Measurements from ENCODE around the gene ASTN2.

ASTN2 gene

DNA sequence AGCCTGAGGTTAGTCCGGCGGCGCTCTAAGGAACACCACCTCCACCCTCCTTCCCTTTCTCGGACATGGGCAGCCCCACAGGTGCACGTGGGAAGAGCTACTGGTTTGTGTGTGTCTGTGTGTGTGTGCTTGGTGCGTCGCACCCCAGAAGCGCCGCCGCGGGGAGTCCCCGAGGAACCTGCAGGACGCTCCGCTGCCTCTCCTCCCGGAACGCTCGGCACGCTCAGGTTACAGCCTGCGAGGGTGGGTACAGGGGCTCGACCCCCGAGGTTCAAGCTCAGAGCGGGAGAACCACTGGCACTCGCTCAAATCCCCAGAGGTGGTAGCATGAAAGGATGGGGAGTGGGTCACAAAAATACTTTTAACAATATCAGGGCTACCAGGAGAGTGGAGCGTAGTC lies 2.0 kb downstream of the ASTN2 start:
- peak overlapping the region; percentile 97 for H3K4me2 ChIP-seq (ENCODE audit: insufficient read depth, low read length, poor library complexity, severe bottlenecking)
- no peak overlapping the region for H2BK120ac ChIP-seq (ENCODE audit: low read depth, low read length)
- no peak overlapping the region for H2AK5ac ChIP-seq (ENCODE audit: low read depth, low read length)
- WGBS, 2 donors (ENCODE audit: extremely low coverage in 2 of 2, insufficient read length in 2 of 2, insufficient replicate concordance in 1 of 2) = no CpG with 5 or more reads among the region's 24 CpGs
- H2BK12ac ChIP-seq (ENCODE audit: low read length) = no peak overlapping the region
- no peak overlapping the region for H3K27ac ChIP-seq (replicated peaks; ENCODE audit: low read length)
- H2BK5ac ChIP-seq (ENCODE audit: low read length) = no peak overlapping the region
- peaks cover 10 to 61% (median 28%) of the 10 kb centered on the region in 3 experiments for H3K27me3 ChIP-seq (ENCODE audit: control insufficient read depth in 3 of 3, insufficient read depth in 3 of 3, low read depth in 1 of 3, low read length in 3 of 3)
- H4K8ac ChIP-seq (ENCODE audit: low read depth, low read length) = no peak overlapping the region
- peak overlapping the region; percentile 53 for H2AFZ ChIP-seq (ENCODE audit: low read length)
- no peak overlapping the region for H3K9ac ChIP-seq (ENCODE audit: low read depth, low read length, poor library complexity)
- no peak overlapping the region for H3K23ac ChIP-seq (ENCODE audit: low read depth, low read length, poor library complexity)
- H3K4me1 ChIP-seq (ENCODE audit: control insufficient read depth in 2 of 2, insufficient read depth in 1 of 2, low read depth in 1 of 2, low read length in 2 of 2) = peaks cover 0 to 11% of the 10 kb centered on the region in 2 donors
- no peak overlapping the region for H3K4ac ChIP-seq (ENCODE audit: low read length)
- no peak overlapping the region for H3K14ac ChIP-seq (ENCODE audit: low read length)
- no peak for DNase-seq (ENCODE audit: low spot score)
- no peaks in the 10 kb centered on the region for H3K36me3 ChIP-seq (replicated peaks in 1 of 2; ENCODE audit: control insufficient read depth in 2 of 2, insufficient read depth in 2 of 2, low read length in 2 of 2)
- peak overlapping the region; percentile 32 for H3K18ac ChIP-seq (ENCODE audit: low read length)
- no peaks in the 10 kb centered on the region for H3K79me1 ChIP-seq (ENCODE audit: low read depth, low read length)
- peak overlapping the region in 1 of 2 donors; percentile 89 for H3K4me3 ChIP-seq (ENCODE audit: low read length in 2 of 2)
- H3K9me3 ChIP-seq (replicated peaks in 1 of 2; ENCODE audit: control insufficient read depth in 2 of 2, insufficient read depth in 1 of 2, low read depth in 1 of 2, low read length in 2 of 2) = no peaks in the 10 kb centered on the region
- no peak overlapping the region for H2BK15ac ChIP-seq (ENCODE audit: low read length)
- H4K91ac ChIP-seq (ENCODE audit: low read depth, low read length, poor library complexity) = no peak overlapping the region

DNA sequence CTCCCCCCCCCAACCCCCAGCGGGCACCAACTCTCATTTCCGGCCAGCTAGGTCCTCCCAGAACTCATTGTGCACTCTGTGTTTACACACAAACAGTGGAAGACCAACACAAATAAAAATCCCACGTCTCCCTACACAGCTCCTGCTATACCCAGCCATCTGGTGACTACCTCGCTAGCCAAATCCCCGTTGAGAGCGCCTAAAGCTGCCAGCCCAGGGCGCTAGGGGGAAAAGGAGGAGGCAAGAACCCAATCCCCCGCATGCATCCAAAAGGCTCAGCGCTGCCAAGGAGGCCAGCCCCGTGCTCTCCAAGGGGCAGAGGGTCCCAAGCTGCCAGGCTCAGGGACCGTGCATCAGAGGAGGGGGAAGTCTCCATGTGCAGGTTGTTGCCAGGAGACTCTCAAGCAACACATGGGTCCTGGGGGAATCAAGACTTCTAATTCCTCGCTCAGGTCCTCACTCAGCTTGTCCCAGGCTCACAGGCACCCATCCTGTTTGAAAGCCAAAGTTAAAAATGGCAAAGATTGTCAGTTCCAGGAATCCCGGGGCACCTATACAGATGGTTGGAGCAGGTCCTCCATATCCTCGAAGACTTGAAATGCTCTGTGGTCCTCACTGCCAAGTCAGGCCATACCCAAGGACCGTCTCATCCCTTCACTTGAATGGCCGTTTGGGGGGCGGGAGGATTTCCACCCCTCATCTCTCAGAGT lies 2.7 kb downstream of the ASTN2 start:
- no peak overlapping the region for H2BK120ac ChIP-seq (ENCODE audit: low read depth, low read length)
- no peak overlapping the region for H3K14ac ChIP-seq (ENCODE audit: low read length)
- no peaks in the 10 kb centered on the region for H3K79me1 ChIP-seq (ENCODE audit: low read depth, low read length)
- H2AFZ ChIP-seq (ENCODE audit: low read length) = no peak overlapping the region
- no peak overlapping the region for H3K18ac ChIP-seq (ENCODE audit: low read length)
- peaks cover 0 to 12% of the 10 kb centered on the region in 2 donors for H3K4me1 ChIP-seq (ENCODE audit: control insufficient read depth in 2 of 2, insufficient read depth in 1 of 2, low read depth in 1 of 2, low read length in 2 of 2)
- WGBS, 2 donors (ENCODE audit: extremely low coverage in 2 of 2, insufficient read length in 2 of 2, insufficient replicate concordance in 1 of 2) = no CpG with 5 or more reads among the region's 17 CpGs
- peaks cover 10 to 66% (median 28%) of the 10 kb centered on the region in 3 experiments for H3K27me3 ChIP-seq (ENCODE audit: control insufficient read depth in 3 of 3, insufficient read depth in 3 of 3, low read depth in 1 of 3, low read length in 3 of 3)
- no peak overlapping the region for H3K4me3 ChIP-seq (ENCODE audit: low read length in 2 of 2)
- no peaks in the 10 kb centered on the region for H3K36me3 ChIP-seq (replicated peaks in 1 of 2; ENCODE audit: control insufficient read depth in 2 of 2, insufficient read depth in 2 of 2, low read length in 2 of 2)
- H4K91ac ChIP-seq (ENCODE audit: low read depth, low read length, poor library complexity) = no peak overlapping the region
- no peaks in the 10 kb centered on the region for H3K9me3 ChIP-seq (replicated peaks in 1 of 2; ENCODE audit: control insufficient read depth in 2 of 2, insufficient read depth in 1 of 2, low read depth in 1 of 2, low read length in 2 of 2)
- no peak overlapping the region for H3K23ac ChIP-seq (ENCODE audit: low read depth, low read length, poor library complexity)
- DNase-seq (ENCODE audit: low spot score) = no peak
- H4K8ac ChIP-seq (ENCODE audit: low read depth, low read length) = no peak overlapping the region
- H2BK12ac ChIP-seq (ENCODE audit: low read length) = no peak overlapping the region
- H2AK5ac ChIP-seq (ENCODE audit: low read depth, low read length) = no peak overlapping the region
- no peak overlapping the region for H3K27ac ChIP-seq (replicated peaks; ENCODE audit: low read length)
- no peak overlapping the region for H3K4me2 ChIP-seq (ENCODE audit: insufficient read depth, low read length, poor library complexity, severe bottlenecking)
- H3K9ac ChIP-seq (ENCODE audit: low read depth, low read length, poor library complexity) = no peak overlapping the region
- H3K4ac ChIP-seq (ENCODE audit: low read length) = no peak overlapping the region
- H2BK15ac ChIP-seq (ENCODE audit: low read length) = no peak overlapping the region
- no peak overlapping the region for H2BK5ac ChIP-seq (ENCODE audit: low read length)

DNA sequence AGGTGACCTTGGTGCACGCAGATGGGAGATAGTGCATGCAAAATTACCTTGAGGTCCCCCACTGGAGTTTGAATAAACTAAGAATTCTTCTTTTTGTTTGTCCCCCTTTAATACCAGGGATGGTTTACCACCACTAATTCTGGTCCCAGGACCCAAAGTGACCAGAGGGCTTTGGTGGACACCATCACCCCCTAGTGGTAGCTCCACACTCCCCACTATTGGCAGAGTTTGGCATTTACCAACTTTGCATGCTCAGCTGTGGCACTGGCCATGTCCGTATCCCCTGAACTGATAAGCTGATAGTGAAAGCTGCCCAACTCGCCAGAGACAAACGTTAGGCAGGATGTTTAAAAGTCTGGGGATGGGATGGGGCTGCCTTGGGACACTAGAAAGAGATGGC lies 3.3 kb downstream of the ASTN2 start:
- H2BK12ac ChIP-seq (ENCODE audit: low read length) = no peak overlapping the region
- peaks cover 0 to 12% of the 10 kb centered on the region in 2 donors for H3K4me1 ChIP-seq (ENCODE audit: control insufficient read depth in 2 of 2, insufficient read depth in 1 of 2, low read depth in 1 of 2, low read length in 2 of 2)
- no peak overlapping the region for H4K91ac ChIP-seq (ENCODE audit: low read depth, low read length, poor library complexity)
- WGBS, 2 donors (ENCODE audit: extremely low coverage in 2 of 2, insufficient read length in 2 of 2, insufficient replicate concordance in 1 of 2) = no CpG with 5 or more reads among the region's 4 CpGs
- peaks cover 10 to 59% (median 28%) of the 10 kb centered on the region in 3 experiments for H3K27me3 ChIP-seq (ENCODE audit: control insufficient read depth in 3 of 3, insufficient read depth in 3 of 3, low read depth in 1 of 3, low read length in 3 of 3)
- no peak overlapping the region for H3K4me2 ChIP-seq (ENCODE audit: insufficient read depth, low read length, poor library complexity, severe bottlenecking)
- no peaks in the 10 kb centered on the region for H3K36me3 ChIP-seq (replicated peaks in 1 of 2; ENCODE audit: control insufficient read depth in 2 of 2, insufficient read depth in 2 of 2, low read length in 2 of 2)
- H3K4ac ChIP-seq (ENCODE audit: low read length) = no peak overlapping the region
- H2BK5ac ChIP-seq (ENCODE audit: low read length) = no peak overlapping the region
- H3K14ac ChIP-seq (ENCODE audit: low read length) = no peak overlapping the region
- H3K9ac ChIP-seq (ENCODE audit: low read depth, low read length, poor library complexity) = no peak overlapping the region
- H3K9me3 ChIP-seq (replicated peaks in 1 of 2; ENCODE audit: control insufficient read depth in 2 of 2, insufficient read depth in 1 of 2, low read depth in 1 of 2, low read length in 2 of 2) = no peaks in the 10 kb centered on the region
- no peak overlapping the region for H2BK15ac ChIP-seq (ENCODE audit: low read length)
- H2AK5ac ChIP-seq (ENCODE audit: low read depth, low read length) = no peak overlapping the region
- H3K27ac ChIP-seq (replicated peaks; ENCODE audit: low read length) = no peak overlapping the region
- H2BK120ac ChIP-seq (ENCODE audit: low read depth, low read length) = no peak overlapping the region
- no peak overlapping the region for H3K4me3 ChIP-seq (ENCODE audit: low read length in 2 of 2)
- H2AFZ ChIP-seq (ENCODE audit: low read length) = no peak overlapping the region
- H3K79me1 ChIP-seq (ENCODE audit: low read depth, low read length) = no peaks in the 10 kb centered on the region
- no peak overlapping the region for H3K18ac ChIP-seq (ENCODE audit: low read length)
- H4K8ac ChIP-seq (ENCODE audit: low read depth, low read length) = no peak overlapping the region
- H3K23ac ChIP-seq (ENCODE audit: low read depth, low read length, poor library complexity) = no peak overlapping the region
- DNase-seq (ENCODE audit: low spot score) = peak; percentile 56

DNA sequence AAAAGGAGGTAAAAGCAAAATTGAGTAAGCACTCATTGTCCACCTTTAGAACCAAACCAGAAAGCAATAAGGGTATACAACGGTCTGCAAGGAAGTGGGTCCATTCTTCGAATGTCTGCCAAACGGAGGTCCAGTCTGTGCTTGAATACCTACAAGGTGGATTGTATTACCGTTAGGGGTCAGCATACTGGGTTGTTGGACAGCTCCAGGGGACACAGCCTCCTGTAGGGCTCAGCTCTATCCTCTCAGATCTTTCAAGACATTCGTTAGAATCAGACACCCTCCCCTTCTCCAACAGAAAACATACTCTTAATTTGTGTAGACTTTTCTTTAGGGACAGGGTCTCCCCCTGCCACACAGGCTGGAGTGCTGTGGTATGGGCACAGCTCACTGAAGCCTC lies 5.5 kb downstream of the ASTN2 start:
- H2BK120ac ChIP-seq (ENCODE audit: low read depth, low read length) = no peak overlapping the region
- H2BK12ac ChIP-seq (ENCODE audit: low read length) = no peak overlapping the region
- peaks cover 0 to 11% of the 10 kb centered on the region in 2 donors for H3K4me1 ChIP-seq (ENCODE audit: control insufficient read depth in 2 of 2, insufficient read depth in 1 of 2, low read depth in 1 of 2, low read length in 2 of 2)
- H3K79me1 ChIP-seq (ENCODE audit: low read depth, low read length) = no peaks in the 10 kb centered on the region
- no peak overlapping the region for H3K23ac ChIP-seq (ENCODE audit: low read depth, low read length, poor library complexity)
- H3K9me3 ChIP-seq (replicated peaks in 1 of 2; ENCODE audit: control insufficient read depth in 2 of 2, insufficient read depth in 1 of 2, low read depth in 1 of 2, low read length in 2 of 2) = no peaks in the 10 kb centered on the region
- H2BK15ac ChIP-seq (ENCODE audit: low read length) = no peak overlapping the region
- no peak overlapping the region for H3K18ac ChIP-seq (ENCODE audit: low read length)
- no peak overlapping the region for H3K27ac ChIP-seq (replicated peaks; ENCODE audit: low read length)
- H3K4me3 ChIP-seq (ENCODE audit: low read length in 2 of 2) = no peak overlapping the region
- H3K14ac ChIP-seq (ENCODE audit: low read length) = no peak overlapping the region
- DNase-seq (ENCODE audit: low spot score) = no peak
- H2AFZ ChIP-seq (ENCODE audit: low read length) = no peak overlapping the region
- peaks cover 10 to 43% (median 23%) of the 10 kb centered on the region in 3 experiments for H3K27me3 ChIP-seq (ENCODE audit: control insufficient read depth in 3 of 3, insufficient read depth in 3 of 3, low read depth in 1 of 3, low read length in 3 of 3)
- no peak overlapping the region for H2BK5ac ChIP-seq (ENCODE audit: low read length)
- no peak overlapping the region for H3K4ac ChIP-seq (ENCODE audit: low read length)
- H4K8ac ChIP-seq (ENCODE audit: low read depth, low read length) = no peak overlapping the region
- no peak overlapping the region for H2AK5ac ChIP-seq (ENCODE audit: low read depth, low read length)
- no peaks in the 10 kb centered on the region for H3K36me3 ChIP-seq (replicated peaks in 1 of 2; ENCODE audit: control insufficient read depth in 2 of 2, insufficient read depth in 2 of 2, low read length in 2 of 2)
- H4K91ac ChIP-seq (ENCODE audit: low read depth, low read length, poor library complexity) = no peak overlapping the region
- H3K9ac ChIP-seq (ENCODE audit: low read depth, low read length, poor library complexity) = no peak overlapping the region
- no CpG with 5 or more reads among the region's 5 CpGs for WGBS, 2 donors (ENCODE audit: extremely low coverage in 2 of 2, insufficient read length in 2 of 2, insufficient replicate concordance in 1 of 2)
- no peak overlapping the region for H3K4me2 ChIP-seq (ENCODE audit: insufficient read depth, low read length, poor library complexity, severe bottlenecking)
